ENCODE measurements around the gene TLE5. TPM values are rescaled to one million over a fixed set of nuclear protein-coding genes. Genes with fewer than 3 reads are reported as not detected.
"Not testable (repeated sequence)": the region's sequence is repeated elsewhere in the genome, so short reads cannot be mapped to it uniquely, and the experiment has no call there.

The TLE5 gene
- polyA plus RNA-seq, 4 donors, result 414 to 627 (median 476) TPM

- no peak for DNase-seq (ENCODE audit: low read depth in 4 of 4, low spot score in 2 of 4)
Observed at GRCh38 chr19:3096902-3097326, 34.6 kb upstream of the TLE5 start.

GRCh38 chr19:3096267-3096901 lies 34.1 kb upstream of the TLE5 start:
- DNase-seq (ENCODE audit: low read depth in 4 of 4, low spot score in 2 of 4), result no peak

GRCh38 chr19:3095441-3096191 lies 33.3 kb upstream of the TLE5 start:
- DNase-seq (ENCODE audit: low read depth in 4 of 4, low spot score in 2 of 4), result no peak

- DNase-seq (ENCODE audit: low read depth in 4 of 4, low spot score in 2 of 4), result no peak
Observed at GRCh38 chr19:3094601-3095440, 32.5 kb upstream of the TLE5 start.

GRCh38 chr19:3089299-3089855 lies 27.1 kb upstream of the TLE5 start:
- DNase-seq (ENCODE audit: low read depth in 4 of 4, low spot score in 2 of 4), result not testable (repeated sequence)

GRCh38 chr19:3087769-3088168 lies 25.5 kb upstream of the TLE5 start:
- no peak for DNase-seq (ENCODE audit: low read depth in 4 of 4, low spot score in 2 of 4)

GRCh38 chr19:3084943-3085342 lies 22.6 kb upstream of the TLE5 start:
- DNase-seq (ENCODE audit: low read depth in 4 of 4, low spot score in 2 of 4), result no peak

GRCh38 chr19:3083964-3084363 lies 21.7 kb upstream of the TLE5 start:
- DNase-seq (ENCODE audit: low read depth in 4 of 4, low spot score in 2 of 4), result no peak

- no peak for DNase-seq (ENCODE audit: low read depth in 4 of 4, low spot score in 2 of 4)
Observed at GRCh38 chr19:3082331-3082730, 20.0 kb upstream of the TLE5 start.

- DNase-seq (ENCODE audit: low read depth in 4 of 4, low spot score in 2 of 4), result no peak
Observed at GRCh38 chr19:3080286-3080685, 18.0 kb upstream of the TLE5 start.

GRCh38 chr19:3079578-3079977 lies 17.3 kb upstream of the TLE5 start:
- DNase-seq (ENCODE audit: low read depth in 4 of 4, low spot score in 2 of 4), result no peak

- no peak for DNase-seq (ENCODE audit: low read depth in 4 of 4, low spot score in 2 of 4)
Observed at GRCh38 chr19:3075605-3076431, 13.5 kb upstream of the TLE5 start.

GRCh38 chr19:3073931-3074595 lies 11.8 kb upstream of the TLE5 start:
- DNase-seq (ENCODE audit: low read depth in 4 of 4, low spot score in 2 of 4), result no peak

GRCh38 chr19:3073159-3073563 lies 10.9 kb upstream of the TLE5 start:
- DNase-seq (ENCODE audit: low read depth in 4 of 4, low spot score in 2 of 4), result peak in 3 of 4 donors; percentile 75 to 84 (median 81)

- DNase-seq (ENCODE audit: low read depth in 4 of 4, low spot score in 2 of 4), result no peak
Observed at GRCh38 chr19:3071768-3072167, 9.5 kb upstream of the TLE5 start.

- no peak for DNase-seq (ENCODE audit: low read depth in 4 of 4, low spot score in 2 of 4)
Observed at GRCh38 chr19:3068071-3068470, 5.8 kb upstream of the TLE5 start.

- no peak for DNase-seq (ENCODE audit: low read depth in 4 of 4, low spot score in 2 of 4)
Observed at GRCh38 chr19:3067563-3067962, 5.3 kb upstream of the TLE5 start.

GRCh38 chr19:3066482-3067049 lies 4.3 kb upstream of the TLE5 start:
- no peak for DNase-seq (ENCODE audit: low read depth in 4 of 4, low spot score in 2 of 4)

- DNase-seq (ENCODE audit: low read depth in 4 of 4, low spot score in 2 of 4), result no peak
Observed at GRCh38 chr19:3065675-3066357, 3.5 kb upstream of the TLE5 start.

Measured in left renal cortex interstitium (tissue), 4 donors.